HG02623 (cell line): ENCODE measurements around the gene OCA2.
"Not testable (repeated sequence)": the region's sequence is repeated elsewhere in the genome, so short reads cannot be mapped to it uniquely, and the experiment has no call there.

ENCODE experiments used
- ATAC-seq: cut with Tn5 transposase; IDR thresholded peaks from one replicate; pipeline ENCODE4 v1.9.1; 2021; ENCODE audit warnings: moderate library complexity; ENCODE audit not compliant: unreplicated experiment

Gene OCA2

GRCh38 chr15:27787931-27788330, 311.2 kb downstream of the OCA2 start:
- no peak for ATAC-seq

- no peak for ATAC-seq
Observed at GRCh38 chr15:27784107-27784506, 315.0 kb downstream of the OCA2 start.

- no peak for ATAC-seq
Observed at GRCh38 chr15:27783678-27784077, 315.4 kb downstream of the OCA2 start.

GRCh38 chr15:27782125-27782524, 317.0 kb downstream of the OCA2 start:
- no peak for ATAC-seq

GRCh38 chr15:27776501-27776900, 322.6 kb downstream of the OCA2 start:
- ATAC-seq = no peak

- no peak for ATAC-seq
Observed at GRCh38 chr15:27774638-27775037, 324.5 kb downstream of the OCA2 start.

- no peak for ATAC-seq
Observed at GRCh38 chr15:27774191-27774590, 324.9 kb downstream of the OCA2 start.

- ATAC-seq = no peak
Observed at GRCh38 chr15:27771892-27772291, 327.2 kb downstream of the OCA2 start.

- no peak for ATAC-seq
Observed at GRCh38 chr15:27770769-27771554, 328.2 kb downstream of the OCA2 start.

GRCh38 chr15:27770086-27770607, 329.0 kb downstream of the OCA2 start:
- no peak for ATAC-seq

- no peak for ATAC-seq
Observed at GRCh38 chr15:27769652-27770051, 329.5 kb downstream of the OCA2 start.

GRCh38 chr15:27768732-27769475, 330.2 kb downstream of the OCA2 start:
- ATAC-seq = no peak

GRCh38 chr15:27767918-27768640, 331.0 kb downstream of the OCA2 start:
- ATAC-seq = no peak

GRCh38 chr15:27767430-27767829, 331.7 kb downstream of the OCA2 start:
- ATAC-seq = not testable (repeated sequence)

- no peak for ATAC-seq
Observed at GRCh38 chr15:27764339-27764738, 334.8 kb downstream of the OCA2 start.

- no peak for ATAC-seq
Observed at GRCh38 chr15:27763514-27763913, 335.6 kb downstream of the OCA2 start.

GRCh38 chr15:27762471-27762870, 336.6 kb downstream of the OCA2 start:
- ATAC-seq = no peak

- no peak for ATAC-seq
Observed at GRCh38 chr15:27757052-27757451, 342.1 kb downstream of the OCA2 start.

GRCh38 chr15:27752691-27753090, 346.4 kb downstream of the OCA2 start:
- no peak for ATAC-seq

GRCh38 chr15:27747997-27748396, 351.1 kb downstream of the OCA2 start:
- ATAC-seq = no peak

GRCh38 chr15:27746401-27746955, 352.6 kb downstream of the OCA2 start:
- ATAC-seq = no peak
